Jurkat, Clone E6-1 (cell line): ENCODE data around the gene LMO1.

ENCODE experiments used
- DNase-seq: peaks from one replicate; pipeline ENCODE4 v3.0.0-alpha.2; 2011; ENCODE audit warnings: low read depth, low spot score
- H3K4me3 ChIP-seq: 2 replicates; pipeline ENCODE4 v1.5.1; 2011; ENCODE audit warnings: mild to moderate bottlenecking, low read length, control low read depth, moderate library complexity

LMO1 gene

GRCh38 chr11:8267831-8268529 is 4.3 kb upstream of the LMO1 start:
- DNase-seq = peak; percentile 92
- H3K4me3 ChIP-seq = peak overlapping the region; percentile 65

GRCh38 chr11:8267280-8267679 is 3.6 kb upstream of the LMO1 start:
- H3K4me3 ChIP-seq = peak overlapping the region; percentile 65
- DNase-seq = no peak

- DNase-seq = no peak
- H3K4me3 ChIP-seq = no peak overlapping the region
These were observed 2.9 kb upstream of the LMO1 start for GRCh38 chr11:8266246-8267241.

- DNase-seq = no peak
- no peak overlapping the region for H3K4me3 ChIP-seq
These were observed 2.1 kb upstream of the LMO1 start for GRCh38 chr11:8265681-8266241.

GRCh38 chr11:8263109-8263768 is 439 bp downstream of the LMO1 start:
- no peak for DNase-seq
- peak overlapping the region; percentile 55 for H3K4me3 ChIP-seq

GRCh38 chr11:8262552-8263108 is 1.0 kb downstream of the LMO1 start:
- DNase-seq = no peak
- peak overlapping the region; percentile 55 for H3K4me3 ChIP-seq

GRCh38 chr11:8261921-8262551 is 1.6 kb downstream of the LMO1 start:
- H3K4me3 ChIP-seq = peak overlapping the region; percentile 55
- DNase-seq = no peak

- no peak for DNase-seq
These were observed 2.4 kb downstream of the LMO1 start for GRCh38 chr11:8261291-8261690.

GRCh38 chr11:8260202-8260966 is 3.3 kb downstream of the LMO1 start:
- no peak overlapping the region for H3K4me3 ChIP-seq
- no peak for DNase-seq

More at GRCh38 chr11:8261291-8261690, 2.4 kb downstream of the LMO1 start:
- H3K4me3 ChIP-seq = no peak overlapping the region

- DNase-seq = no peak
These were observed 4.2 kb downstream of the LMO1 start for GRCh38 chr11:8259306-8259959.

GRCh38 chr11:8258784-8259183 is 4.9 kb downstream of the LMO1 start:
- H3K4me3 ChIP-seq = no peak overlapping the region
- DNase-seq = no peak

More at GRCh38 chr11:8259306-8259959, 4.2 kb downstream of the LMO1 start:
- H3K4me3 ChIP-seq = no peak overlapping the region

GRCh38 chr11:8258289-8258688 is 5.4 kb downstream of the LMO1 start:
- no peak for DNase-seq
- H3K4me3 ChIP-seq = no peak overlapping the region

- DNase-seq = no peak
- H3K4me3 ChIP-seq = no peak overlapping the region
These were observed 6.5 kb downstream of the LMO1 start for GRCh38 chr11:8257003-8257664.

GRCh38 chr11:8256271-8257002 is 7.2 kb downstream of the LMO1 start:
- no peak for DNase-seq
- H3K4me3 ChIP-seq = no peak overlapping the region

- DNase-seq = no peak
- H3K4me3 ChIP-seq = no peak overlapping the region
These were observed 10.1 kb downstream of the LMO1 start for GRCh38 chr11:8253566-8253965.

- DNase-seq = no peak
- no peak overlapping the region for H3K4me3 ChIP-seq
These were observed 10.7 kb downstream of the LMO1 start for GRCh38 chr11:8252946-8253345.
